ENCODE results near the gene BAIAP2L2.
A peak's percentile ranks its signal among the peaks of the same experiment; 100 is the strongest.
"Not testable (repeated sequence)": the region's sequence is repeated elsewhere in the genome, so short reads cannot be mapped to it uniquely, and the experiment has no call there.

Gene BAIAP2L2

DNA sequence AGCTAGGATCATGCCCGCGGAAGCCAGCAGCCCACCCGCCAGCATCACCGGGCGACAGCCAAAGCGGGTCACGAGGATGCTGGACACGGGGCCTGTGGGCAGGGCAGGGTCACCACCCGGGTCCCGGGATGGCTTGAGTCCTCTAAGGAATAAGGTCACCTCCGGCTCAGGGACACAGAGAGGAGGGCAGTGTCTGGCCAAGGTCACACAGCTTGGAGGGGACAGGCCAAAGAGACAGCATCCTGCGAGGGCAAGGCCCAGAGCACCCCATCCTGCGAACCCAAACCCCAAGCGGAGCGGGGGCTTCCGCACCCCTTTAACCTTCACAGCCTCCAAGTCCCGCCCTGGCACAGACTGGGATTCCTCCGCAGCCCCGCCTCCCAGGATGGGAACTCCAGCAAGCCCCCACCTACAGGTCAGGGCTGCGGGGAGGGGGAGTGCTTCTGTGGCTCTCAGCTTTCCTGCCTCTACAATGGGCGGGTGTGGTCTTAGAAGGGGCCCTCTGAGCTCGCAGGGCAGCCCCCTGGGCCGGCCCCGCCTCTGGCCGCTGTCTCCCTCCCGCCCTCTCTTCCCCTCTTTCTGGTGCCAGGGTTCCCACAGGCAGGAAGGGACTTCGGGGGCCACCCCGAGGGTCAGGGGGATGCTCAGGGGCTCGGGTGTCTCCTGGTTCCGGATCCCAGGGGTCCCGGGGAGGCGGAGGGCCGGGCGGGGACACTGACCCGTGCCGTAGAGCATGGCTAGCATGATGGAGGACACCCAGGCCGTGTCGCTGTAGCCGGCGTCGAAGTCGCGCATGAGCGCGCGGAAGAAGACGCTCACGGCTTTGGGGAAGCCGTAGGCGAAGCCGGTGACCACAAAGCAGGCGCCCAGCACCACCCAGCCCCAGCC is 28.3 kb downstream of the BAIAP2L2 start:
- DNase-seq: peak in 1 of 51 donors; percentile 14

DNA sequence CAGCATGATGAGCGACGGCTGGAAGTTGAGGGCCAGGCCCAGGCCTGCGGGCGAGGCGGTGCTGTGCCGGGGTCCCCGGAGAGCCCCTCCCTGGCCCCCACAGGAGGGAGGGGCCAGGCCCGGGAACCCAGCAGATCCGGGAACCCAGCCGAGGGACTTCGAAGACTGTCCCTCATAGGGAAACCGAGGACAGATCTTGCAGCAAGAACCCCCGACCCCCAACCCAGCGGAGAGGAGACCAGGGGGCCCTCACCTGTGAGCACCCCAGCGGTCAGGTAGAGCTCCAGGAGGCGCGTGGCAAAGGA is 28.9 kb downstream of the BAIAP2L2 start:
- DNase-seq: peak in 1 of 51 donors; percentile 54

DNA sequence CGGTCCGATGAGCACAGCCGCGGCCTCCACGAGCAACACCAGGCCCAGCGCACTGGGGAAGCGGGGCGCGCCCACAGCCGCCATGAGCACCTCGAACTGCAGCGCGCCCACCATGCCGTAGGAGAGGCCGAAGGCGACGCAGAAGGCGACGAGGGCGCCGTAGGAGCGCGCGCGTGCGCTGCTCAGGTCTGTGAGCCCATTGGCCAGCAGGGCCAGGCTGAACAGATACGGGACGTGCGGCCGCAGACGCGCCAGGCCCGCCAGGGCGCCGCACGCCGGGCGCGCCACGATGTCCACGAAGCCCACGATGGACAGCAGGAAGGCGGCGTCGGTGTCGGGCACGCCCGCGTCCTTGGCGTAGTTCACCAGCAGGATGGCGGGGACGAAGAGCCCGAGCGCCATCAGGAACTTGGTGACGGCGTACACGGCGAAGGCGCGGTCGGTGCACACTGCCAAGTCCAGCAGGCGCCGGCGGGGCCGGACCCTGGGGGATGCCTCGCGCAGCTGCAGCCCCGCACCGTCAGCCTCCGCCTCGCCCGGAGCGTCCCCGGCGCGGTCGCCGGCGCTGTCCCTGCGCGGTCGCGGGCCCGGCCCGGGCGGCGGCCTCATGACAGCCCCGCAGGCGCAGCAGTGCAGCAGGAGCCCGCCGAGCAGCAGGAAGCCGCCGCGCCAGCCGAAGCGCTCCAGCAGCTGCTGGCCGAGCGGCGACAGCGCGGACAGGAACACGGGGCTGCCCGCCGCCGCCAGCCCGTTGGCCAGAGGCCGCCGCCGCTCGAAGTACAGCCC is 29.4 kb downstream of the BAIAP2L2 start:
- DNase-seq: peak in 21 of 51 donors; percentile 15 to 66 (median 45)

DNA sequence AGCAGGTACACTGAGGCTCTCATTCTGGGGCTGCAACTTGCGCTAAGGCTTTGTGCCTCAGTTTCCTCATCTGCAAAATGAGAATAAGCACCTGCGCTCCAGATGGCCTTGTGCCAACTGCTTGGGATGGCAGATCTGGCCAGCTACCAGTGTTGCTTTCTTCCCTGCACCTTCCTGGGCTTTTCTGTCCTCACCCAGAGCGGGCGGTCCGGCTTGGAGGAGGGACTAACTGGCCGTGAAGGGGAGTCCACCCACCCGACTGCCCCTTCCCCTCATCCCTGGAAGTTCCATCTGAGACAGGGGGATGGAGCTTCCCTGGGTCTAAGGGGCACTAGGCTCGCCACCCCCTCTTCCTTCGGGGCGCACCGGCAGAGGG is 30.0 kb downstream of the BAIAP2L2 start:
- DNase-seq: no peak

DNA sequence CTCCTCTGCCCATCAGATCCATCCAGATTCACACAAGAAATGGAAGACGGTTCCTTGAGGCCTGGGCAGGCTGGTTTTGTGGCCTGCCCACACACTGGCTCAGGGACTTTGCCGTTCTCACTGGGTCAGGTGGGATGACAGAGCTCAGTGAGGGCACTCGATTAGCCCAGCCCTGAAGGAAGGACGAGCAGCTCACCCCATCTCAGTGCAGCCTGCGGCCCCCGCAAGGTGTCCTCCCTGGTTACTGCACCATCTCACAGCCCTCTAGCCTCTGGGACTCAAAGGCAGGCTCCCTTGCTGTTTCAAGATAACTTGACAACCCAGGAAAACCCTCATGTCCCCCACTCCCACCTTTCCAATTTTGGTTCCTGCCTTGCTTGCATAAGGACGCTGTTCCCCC is 30.7 kb downstream of the BAIAP2L2 start:
- no peak for DNase-seq

DNA sequence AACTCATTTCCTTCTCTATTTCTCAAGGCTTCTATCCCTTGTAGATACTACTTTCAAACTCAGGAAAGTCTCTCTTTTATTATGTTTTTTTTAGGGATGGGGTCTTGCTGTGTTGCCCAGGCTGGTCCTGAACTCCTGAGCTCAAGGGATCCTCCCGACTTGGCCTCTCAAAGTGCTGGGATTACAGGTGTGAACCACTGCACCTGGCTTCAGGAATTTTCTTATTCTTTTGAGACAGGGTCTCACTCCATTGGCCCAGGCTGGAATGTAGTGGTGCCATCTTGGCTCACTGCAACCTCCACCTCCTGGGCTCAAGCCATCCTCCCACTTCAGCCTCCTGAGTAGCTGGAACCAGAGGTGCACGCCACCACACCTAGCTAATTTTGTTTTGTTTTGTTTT is 31.3 kb downstream of the BAIAP2L2 start:
- DNase-seq: not testable (repeated sequence)

DNA sequence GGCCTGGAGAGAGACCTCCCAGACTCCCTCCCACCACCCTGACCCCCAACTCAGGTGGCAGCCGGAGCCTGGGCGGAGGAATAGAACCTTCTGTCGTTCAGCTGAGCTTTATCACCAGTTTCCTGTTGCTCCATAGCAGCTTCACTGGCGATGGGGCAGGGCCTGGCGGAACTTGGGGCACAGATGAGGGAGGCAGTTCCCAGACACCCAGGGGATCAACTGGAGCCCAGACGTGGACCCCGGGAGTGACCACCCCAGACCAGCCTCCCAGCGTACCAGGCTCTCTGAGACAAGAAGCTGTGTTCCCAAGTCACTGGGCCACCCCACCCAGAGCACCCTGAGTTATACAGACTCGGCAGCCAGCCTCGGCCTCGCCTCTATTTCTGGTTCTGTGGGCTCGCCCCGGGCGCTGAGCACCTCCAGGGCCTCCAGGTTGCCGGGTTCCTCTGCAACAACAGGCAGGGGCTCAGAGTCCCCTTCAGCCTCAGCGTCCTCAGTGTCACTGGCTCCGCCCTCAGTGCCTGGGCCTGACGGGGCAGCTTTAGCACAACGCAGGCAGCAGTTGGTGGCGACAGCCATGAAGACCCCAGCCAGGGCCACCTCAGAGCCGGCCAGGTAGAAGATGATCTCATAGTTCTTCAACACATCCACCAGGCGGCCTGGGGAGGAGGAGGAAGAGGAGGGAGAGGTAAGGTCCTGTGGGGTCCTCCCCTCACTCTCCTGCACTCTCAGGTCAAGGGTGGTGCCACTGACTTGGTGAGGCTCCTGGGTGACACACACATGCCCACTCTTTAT is 32.2 kb downstream of the BAIAP2L2 start:
- DNase-seq: no peak

DNA sequence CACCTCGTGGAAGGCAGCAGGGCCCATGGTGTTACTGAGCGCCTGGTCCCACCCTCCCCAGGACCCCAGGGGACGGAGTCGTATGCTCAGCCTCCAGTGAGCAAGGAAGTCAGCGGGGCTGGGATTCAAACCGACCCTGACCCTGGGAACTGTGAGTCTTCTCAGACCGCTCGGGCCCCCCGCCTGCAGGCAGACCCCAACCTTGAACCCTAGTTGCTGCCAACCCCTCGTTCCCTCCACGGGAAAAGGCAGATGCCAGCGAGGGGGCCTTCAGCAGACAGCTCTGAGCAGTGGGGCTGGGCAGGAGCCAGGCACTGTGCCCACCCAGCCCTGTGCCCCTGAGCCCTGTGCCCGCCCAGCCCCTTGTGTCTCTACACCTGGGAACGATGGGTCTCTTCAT is 32.9 kb downstream of the BAIAP2L2 start:
- no peak for DNase-seq

DNA sequence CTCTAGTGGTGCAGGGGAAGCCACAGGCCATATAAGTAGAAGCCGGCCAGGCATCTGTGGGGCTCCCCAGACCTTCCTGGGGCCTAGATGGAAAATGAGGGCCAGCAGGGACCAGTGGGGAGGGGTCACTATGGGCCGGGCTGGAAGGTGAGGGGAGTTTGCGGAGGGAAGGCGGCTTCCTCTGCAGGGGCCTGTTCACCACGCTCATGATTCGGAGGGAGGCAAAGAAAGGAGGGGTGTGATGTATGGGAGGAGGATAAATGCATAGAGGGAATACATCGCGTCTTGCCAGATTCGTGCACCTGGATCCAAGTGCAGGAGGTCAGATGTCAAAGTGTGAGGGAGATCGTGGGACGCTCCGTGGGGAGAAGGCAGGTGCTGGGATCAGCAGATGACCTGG is 33.4 kb downstream of the BAIAP2L2 start:
- DNase-seq: no peak

DNA sequence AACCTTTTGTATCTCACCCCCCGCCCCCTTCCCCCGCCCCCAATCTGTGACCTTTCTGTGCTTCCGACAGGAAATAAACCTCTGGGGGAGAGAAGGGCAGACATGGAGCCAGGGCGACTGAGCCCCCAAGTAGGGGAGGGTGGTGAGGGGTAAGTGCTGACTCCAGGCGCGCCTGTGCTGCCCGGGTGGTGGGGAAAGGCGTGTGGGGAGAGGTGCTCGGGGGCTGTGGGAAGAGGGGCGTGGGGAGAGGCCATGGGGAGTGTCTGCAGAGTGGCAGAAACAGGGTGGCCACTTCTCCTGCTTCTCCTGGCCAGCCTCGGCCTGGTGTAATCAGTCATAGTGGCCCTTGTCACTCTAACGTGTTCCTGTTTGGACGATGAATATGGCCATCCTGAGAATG is 34.5 kb downstream of the BAIAP2L2 start:
- DNase-seq: no peak

DNA sequence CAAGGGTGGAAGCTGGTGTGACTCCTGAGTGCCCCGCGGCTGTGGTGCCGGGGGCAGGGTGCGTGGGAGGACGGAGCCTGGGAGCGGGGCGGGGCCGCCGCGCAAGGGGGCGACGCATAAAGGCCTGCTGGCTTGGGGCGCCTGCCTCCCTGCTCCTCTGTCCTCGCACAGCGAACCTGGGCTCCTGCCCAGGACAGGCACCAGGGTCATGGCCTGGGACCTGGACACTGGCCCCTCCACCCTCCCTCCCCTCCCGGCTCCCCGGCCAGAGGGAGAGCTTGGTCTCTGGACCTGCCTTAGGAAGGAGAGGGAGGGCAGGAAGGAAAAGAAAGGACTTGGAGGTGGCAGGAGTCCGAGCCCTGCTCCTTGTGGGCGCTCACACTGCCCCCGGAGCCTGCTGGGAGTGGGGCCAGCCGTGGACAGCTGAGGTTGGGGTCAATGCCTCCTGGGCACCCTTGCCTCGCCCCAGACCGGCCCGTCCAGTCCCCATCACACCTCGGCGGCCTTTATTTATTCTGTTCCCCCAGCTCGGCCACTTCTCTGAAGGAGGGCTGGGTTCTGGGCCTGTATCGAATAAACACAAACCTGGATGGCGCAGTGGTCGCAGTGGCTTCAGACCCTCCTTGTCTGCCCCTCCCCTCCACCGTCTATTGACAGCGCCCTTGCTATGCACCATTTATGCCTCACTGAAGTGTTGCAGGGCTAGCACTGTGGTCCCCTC is 35.2 kb downstream of the BAIAP2L2 start:
- DNase-seq: no peak

DNA sequence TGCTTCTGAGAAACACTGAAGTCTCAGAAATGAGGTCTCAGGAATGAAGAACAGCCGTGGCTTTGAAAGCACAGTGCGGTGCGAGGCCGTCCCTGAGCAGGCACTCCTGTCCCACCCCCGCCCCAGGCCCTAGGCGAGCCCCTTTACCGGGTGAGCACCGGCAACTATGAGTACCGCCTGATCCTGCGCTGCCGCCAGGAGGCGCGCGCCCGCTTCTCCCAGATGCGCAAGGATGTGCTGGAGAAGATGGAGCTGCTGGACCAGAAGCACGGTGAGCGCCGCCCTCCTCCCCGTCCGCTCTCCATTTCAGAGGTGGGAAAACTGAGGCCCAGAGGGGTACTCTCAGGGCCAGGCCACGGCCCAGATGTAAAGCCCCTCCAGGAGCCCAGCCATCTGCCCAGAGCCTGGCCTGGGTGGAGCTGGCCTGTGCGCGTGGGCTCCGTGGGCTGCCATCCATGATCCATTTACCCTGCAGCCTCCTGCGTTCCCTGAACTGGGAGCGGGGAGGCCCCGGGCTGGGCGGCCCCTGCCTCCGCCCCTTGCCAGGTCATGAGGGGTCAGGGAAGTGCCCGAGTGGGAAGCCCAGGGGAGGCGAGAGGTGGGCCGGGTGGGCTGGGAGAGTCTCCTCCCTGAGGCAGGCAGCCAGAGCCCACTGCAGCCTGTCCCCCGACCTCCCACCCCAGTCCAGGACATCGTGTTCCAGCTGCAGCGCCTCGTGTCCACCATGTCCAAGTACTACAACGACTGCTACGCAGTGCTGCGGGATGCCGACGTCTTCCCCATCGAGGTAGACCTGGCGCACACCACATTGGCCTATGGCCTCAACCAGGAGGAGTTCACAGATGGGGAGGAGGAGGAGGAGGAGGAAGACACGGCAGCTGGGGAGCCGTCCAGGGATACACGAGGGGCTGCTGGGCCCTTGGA is 36.0 kb downstream of the BAIAP2L2 start:
- peak in 1 of 51 donors; percentile 40 for DNase-seq

DNA sequence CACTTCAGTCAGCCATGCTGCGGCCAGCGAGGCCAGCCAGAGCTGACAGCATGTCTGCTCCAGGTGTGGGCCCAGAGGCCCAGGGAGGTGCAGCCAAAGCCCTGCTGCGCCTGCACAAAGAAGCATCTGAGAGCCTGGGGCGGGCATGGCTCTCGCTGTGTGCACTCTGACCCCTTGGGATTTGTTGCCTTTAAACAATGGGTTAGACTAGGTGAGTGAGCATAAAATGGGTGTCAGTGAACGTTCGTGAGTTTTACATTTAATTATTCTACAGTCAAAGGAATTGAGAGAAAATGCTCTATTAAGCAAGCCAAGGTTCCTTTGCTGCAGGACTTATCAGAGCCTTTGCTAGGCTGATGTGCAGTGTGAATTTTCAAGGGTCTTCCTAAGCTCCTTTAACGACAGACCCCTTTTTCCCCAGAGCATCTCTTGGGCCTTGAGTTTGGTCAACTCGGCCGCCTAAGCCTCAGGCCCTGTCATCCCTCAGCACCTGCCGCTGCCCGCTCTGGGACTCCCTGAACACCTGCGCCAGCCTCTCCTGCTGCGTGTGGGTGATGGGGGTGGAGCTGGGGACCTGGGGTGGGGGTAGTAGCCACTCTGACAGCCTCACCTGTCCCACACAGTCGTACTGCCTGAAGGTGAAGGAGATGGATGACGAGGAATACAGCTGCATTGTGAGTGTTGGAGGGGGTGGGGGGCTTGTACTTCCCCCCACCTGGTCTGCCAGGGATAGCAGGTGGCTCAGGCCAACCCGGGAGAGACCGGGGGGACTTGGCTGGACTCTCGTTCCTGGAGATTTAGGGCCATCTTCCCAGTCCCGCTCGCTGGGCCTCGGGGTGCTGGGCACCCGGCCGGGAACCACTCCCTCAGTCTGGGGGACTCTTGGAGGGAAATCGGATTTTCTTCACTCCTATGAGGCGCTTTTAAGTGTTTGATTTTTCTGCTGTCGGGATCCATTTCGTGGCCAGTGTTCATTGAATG is 37.0 kb downstream of the BAIAP2L2 start:
- no peak for DNase-seq

DNA sequence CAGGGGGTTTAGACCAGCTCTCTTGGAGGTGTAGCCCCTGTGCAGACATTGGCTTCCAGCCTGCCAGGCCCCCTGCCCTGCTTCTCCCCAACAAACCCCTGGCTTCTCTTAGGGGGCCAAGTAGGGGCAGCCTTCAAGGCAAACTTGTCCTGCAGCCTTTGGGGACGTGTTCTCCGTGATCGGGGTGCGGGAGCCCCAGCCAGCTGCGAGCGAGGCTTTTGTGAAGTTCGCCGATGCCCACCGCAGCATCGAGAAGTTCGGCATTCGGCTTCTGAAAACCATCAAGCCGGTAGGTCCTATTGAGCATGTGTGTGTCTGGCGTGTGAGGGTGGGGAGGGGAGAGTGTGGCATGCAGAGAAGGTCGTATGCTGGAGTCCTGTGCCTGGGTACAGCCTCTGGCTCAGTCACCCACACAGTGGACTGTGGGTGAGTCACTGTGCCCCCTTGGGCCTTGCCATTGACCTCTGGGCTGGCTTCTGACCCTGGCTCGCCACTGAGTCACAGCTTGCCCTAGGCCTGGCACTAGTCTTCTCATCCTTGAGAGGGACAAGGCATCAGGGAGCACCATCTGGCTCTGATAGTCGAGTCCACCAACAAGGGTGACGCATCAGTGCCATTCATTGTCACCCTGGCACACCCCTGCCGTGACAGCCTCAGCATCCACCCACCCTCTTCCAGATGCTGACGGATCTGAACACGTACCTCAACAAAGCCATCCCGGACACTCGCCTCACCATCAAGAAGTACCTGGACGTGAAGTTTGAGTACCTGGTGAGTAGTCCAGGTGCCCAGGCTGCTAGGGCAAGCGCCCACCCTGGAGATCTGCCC is 37.9 kb downstream of the BAIAP2L2 start:
- no peak for DNase-seq

DNA sequence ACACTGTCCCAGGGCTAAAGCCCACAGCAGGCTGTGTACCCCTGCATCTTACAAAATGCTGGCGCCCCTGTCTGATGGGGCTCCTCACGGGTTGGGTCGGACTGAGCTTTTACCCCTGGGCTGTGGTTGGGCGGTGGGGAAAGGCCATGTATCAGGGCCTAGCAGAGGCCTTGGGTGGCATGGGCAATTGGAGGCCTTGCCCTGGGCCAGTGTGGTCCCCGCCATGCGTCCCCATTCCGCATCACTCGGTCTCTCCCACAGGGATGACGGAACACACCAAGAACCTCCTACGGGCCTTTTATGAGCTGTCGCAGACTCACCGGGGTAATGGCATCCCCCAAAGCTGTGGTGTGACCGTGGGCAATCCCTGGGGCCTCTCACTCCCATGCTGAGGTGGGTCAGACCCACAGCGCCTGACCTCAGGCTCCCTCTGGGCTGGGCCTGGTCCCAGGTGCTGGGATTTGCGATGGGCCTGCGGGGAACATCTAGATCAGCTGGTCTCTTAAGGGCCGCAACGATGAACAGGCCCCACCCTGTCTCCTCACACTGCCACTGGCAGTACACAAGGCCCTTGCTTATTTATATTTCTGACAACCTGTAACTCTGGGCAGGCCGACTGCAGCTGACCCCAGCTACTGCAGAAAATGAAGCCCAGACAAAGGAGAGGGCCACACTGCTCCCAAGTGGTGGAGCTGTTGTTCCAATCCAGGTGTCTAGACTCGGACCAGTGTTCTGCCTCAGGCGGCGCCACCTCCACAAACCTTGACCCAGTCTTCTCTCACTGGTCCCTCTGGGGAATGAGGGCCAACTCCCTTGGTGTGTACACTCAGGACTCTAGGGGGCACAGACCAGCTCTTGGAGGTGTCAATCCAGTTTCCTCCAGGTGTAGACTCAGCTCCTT is 38.8 kb downstream of the BAIAP2L2 start:
- no peak for DNase-seq

DNA sequence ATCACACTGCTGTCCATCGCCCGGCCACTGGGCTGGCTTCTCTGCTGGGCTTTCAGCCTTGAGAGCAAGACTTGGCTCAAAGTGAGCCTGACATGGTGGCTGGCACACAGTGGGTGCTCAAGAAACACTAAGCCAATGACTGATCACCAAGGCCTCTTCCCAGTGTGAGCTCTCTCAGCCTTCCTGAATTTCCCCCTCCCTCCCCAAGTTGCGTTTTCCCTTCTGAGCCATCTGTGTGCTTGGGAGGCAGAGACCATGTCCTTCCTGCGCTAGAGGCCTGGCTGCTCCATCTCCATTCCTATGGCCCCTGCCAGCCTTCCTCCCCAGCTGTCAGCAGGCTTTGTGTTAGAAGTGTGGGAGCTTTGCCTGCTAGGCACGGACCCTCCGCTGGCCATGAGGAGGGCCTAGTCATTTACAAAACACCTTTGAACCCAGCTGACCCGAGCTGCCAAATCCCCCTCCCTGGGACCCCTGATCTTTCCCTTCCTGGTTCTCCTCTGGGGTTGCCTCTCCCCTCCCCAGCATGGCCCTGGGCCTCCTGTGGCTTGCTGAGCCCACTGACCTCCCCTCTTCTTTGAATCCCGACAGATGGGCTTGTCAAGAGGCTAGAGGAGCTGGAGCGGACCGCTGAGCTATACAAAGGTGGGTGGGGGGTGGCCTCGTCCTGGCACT is 40.1 kb downstream of the BAIAP2L2 start:
- no peak for DNase-seq
